ENCODE measurements around the gene SLC25A33.

Gene SLC25A33

DNA sequence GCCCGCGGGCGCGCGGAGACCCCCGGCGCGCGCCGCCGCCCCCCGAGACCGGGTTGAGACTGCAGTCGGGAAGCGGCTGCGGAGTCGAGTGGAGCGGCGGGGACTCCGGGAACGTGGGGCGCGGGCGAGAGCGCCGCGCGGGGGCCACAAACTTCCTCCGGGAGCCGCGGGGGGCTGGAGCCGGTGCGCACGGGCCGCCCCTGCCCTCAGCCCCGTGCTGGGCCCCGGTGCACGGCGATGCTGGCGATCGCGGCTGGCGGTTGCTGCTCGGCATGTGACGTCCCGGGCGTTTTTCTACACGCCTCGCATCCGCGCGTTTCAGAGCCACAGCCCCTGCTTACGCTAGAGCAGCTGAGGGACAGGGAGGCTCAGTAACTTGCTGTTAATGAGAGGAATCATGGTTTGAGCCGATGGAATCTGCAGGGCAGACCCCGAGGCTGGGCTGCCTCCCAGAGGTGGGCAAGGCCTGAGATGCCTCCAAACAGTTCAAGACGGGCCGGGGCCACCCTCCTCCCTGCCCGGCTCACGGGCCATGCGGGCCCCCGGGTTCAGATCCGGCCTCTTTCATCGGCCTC is 50.0 kb downstream of the SLC25A33 start:
- DNase-seq: peak; percentile 30

- DNase-seq: no peak
Observed at GRCh38 chr1:9589719-9590157, 50.5 kb downstream of the SLC25A33 start.

GRCh38 chr1:9590201-9590600 is 50.9 kb downstream of the SLC25A33 start:
- no peak for DNase-seq

DNA sequence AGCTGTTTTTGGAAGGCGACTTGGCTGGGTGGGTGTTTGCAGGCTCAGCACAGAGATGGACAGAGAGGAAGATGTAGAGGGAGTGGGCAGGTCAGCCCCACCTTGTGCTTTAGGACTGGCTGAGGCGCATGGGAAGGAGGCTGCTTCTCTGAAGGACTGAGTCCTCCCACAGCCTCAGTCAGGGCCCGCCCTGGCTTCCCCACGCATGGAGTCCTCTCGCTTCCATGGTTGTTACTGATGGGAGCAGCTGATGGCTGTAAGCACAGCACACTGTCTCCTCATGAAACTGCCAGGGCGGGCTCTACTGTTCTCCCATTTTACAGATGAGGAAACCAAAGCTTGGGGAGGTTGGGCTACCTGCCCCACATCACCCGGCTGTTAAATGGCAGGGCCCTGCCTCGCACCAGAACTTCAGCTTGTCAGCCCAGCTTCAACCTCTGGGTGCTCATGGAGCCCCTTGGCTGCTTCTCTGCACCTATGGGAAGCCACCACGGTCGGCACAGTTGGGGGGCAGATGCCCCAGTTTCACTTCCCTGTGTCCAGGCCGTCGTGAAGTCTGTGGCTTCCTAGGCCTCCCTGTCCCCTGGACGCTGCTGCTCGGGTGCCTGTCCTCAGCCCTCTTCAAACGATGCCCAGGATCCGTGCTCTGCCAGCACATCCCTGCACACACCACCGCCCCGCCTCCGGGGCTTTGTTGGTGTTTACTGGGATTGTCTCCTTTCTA is 51.8 kb downstream of the SLC25A33 start:
- DNase-seq: peak; percentile 16

GRCh38 chr1:9591669-9592509 is 52.6 kb downstream of the SLC25A33 start:
- DNase-seq: peak; percentile 11

- no peak for DNase-seq
Observed at GRCh38 chr1:9592510-9593075, 53.3 kb downstream of the SLC25A33 start.

DNA sequence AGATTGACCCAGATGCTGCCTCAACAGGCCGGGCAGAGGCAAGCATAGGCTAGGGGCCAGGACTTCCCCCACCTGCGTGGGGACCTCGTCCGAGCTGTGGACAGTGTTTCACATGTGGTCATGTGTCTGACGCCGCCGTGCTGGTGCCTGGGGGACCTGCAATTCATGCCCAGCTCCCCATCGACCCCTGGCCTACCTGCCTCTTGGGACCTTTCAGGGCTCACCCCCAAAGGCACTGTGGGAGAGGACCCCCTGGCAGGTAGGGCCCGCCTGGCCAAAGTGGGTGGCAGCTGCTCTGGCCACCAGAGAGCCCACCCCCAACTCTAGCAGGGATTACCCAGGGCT is 53.9 kb downstream of the SLC25A33 start:
- DNase-seq: no peak

GRCh38 chr1:9593492-9594465 is 54.5 kb downstream of the SLC25A33 start:
- DNase-seq: peak; percentile 79

DNA sequence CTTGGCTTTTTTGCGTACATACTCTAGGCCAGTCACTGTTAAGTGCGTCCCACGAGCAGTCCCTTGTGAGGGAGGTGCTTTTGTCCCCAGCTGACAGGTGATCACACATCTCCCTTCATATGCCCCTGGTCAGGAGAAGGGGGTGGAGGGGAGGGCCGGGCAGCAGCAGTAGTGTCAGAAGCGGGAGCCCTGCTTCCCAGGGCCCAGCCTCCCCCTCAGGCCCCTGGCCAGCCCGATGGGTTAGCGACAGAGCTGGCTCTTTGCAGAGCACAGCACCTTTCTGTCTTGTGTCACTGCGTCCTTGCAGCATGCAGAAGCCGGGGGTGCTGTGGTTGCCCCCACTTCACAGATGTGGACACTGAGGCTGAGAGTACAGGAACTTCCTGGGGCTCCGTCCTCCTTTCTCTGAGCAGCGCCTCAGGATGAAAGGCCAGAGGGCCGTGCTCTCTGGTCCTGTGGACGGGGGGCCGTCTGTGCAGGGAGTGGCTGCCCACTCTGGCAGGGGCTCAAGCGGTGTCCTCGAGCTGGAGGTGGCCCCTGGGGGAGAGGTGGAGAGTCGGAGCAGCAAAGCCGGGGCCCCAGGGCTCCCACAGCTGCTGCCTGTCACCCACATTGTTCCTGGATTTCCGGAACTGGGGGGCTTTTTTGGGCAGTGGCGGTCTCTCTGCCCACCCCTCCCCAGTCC is 55.3 kb downstream of the SLC25A33 start:
- DNase-seq: no peak

GRCh38 chr1:9595156-9595967 is 56.1 kb downstream of the SLC25A33 start:
- no peak for DNase-seq

GRCh38 chr1:9595968-9596340 is 56.7 kb downstream of the SLC25A33 start:
- DNase-seq: no peak

- DNase-seq: no peak
Observed at GRCh38 chr1:9596415-9597123, 57.3 kb downstream of the SLC25A33 start.

- DNase-seq: no peak
Observed at GRCh38 chr1:9597361-9598315, 58.4 kb downstream of the SLC25A33 start.

- DNase-seq: no peak
Observed at GRCh38 chr1:9598316-9598700, 59.0 kb downstream of the SLC25A33 start.

GRCh38 chr1:9599741-9600140 is 60.5 kb downstream of the SLC25A33 start:
- no peak for DNase-seq

DNA sequence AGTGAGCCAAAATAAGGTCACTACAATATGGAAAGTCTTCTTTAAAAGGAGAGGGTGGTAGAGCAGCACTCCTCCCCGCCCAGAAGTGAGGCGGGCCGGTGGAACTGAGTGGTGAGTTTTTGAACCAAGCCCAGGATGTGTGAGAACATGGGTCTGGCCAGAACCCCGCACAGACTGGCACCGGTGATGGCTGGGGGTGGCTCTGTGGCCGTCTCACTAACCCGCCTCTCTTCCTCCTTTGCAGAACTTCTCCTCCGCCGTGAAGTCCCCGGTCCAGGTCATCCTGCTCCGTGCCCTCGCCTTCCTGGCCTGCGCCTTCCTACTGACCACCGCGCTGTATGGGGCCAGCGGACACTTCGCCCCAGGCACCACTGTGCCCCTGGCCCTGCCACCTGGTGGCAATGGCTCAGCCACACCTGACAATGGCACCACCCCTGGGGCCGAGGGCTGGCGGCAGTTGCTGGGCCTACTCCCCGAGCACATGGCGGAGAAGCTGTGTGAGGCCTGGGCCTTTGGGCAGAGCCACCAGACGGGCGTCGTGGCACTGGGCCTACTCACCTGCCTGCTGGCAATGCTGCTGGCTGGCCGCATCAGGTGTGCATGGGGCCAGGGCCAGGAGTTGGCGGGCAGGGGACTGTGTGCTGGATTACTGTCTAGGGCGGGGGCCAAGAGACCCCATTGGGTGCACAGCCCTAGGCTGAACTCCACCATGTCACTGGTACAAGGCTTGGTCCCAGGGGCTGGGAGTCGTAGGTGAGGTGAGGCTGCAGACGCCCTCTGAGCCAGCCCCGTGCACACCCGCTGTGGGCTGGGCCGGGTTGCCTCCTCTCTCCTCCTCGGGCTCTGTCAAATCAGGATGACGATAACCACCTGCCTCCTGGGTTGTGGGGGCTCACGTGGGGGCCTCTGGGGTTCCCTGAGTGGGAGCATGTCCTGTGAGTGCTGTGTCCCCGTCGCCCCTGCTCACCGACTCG is 61.9 kb downstream of the SLC25A33 start:
- no peak for DNase-seq

- DNase-seq: no peak
Observed at GRCh38 chr1:9601942-9602793, 62.9 kb downstream of the SLC25A33 start.
